GM06990 (cell line): Measurements from ENCODE around the gene CFAP91.

ENCODE experiments used
- DNase-seq: peaks from one replicate; pipeline ENCODE4 v3.0.0-alpha.2; 2011; ENCODE audit not compliant: insufficient read length; ENCODE audit errors: extremely low read depth
- H3K27me3 ChIP-seq: replicated peaks from 2 replicates; pipeline ENCODE4 v1.6.0; 2011; ENCODE audit warnings: low read length; ENCODE audit not compliant: control insufficient read depth, insufficient read depth
- H3K36me3 ChIP-seq: 2 replicates; pipeline ENCODE4 v1.5.1; 2011; ENCODE audit warnings: low read length; ENCODE audit not compliant: control insufficient read depth, insufficient read depth
- H3K4me3 ChIP-seq: replicated peaks from 2 replicates; pipeline ENCODE4 v1.5.1; 2011; ENCODE audit warnings: low read depth, mild to moderate bottlenecking, control low read depth, low read length
- CTCF ChIP-seq: IDR thresholded peaks from 2 replicates; pipeline ENCODE4 v1.5.1; 2011; ENCODE audit warnings: low read length, control low read depth, mild to moderate bottlenecking, inconsistent platforms; ENCODE audit not compliant: insufficient read depth, poor library complexity, severe bottlenecking

CFAP91 gene

GRCh38 chr3:119681279-119681678, 21.5 kb upstream of the CFAP91 start:
- no peaks in the 10 kb centered on the region for H3K27me3 ChIP-seq
- H3K36me3 ChIP-seq: no peaks in the 10 kb centered on the region
- TF ChIP-seq CTCF: peak; percentile 61
- DNase-seq: no peak
- H3K4me3 ChIP-seq: no peak overlapping the region

GRCh38 chr3:119683421-119683820, 19.4 kb upstream of the CFAP91 start:
- Histone ChIP-seq H3K4me3 (no peak overlapping the region), H3K36me3 (no peaks in the 10 kb centered on the region), H3K27me3 (no peaks in the 10 kb centered on the region)
- no peak for DNase-seq
- no peak for TF ChIP-seq CTCF

- DNase-seq: no peak
- H3K27me3 ChIP-seq: no peaks in the 10 kb centered on the region
- H3K36me3 ChIP-seq: no peaks in the 10 kb centered on the region
- TF ChIP-seq CTCF: peak; percentile 31
- H3K4me3 ChIP-seq: no peak overlapping the region
These were observed 12.7 kb upstream of the CFAP91 start for GRCh38 chr3:119690043-119690656.

- no peak for TF ChIP-seq CTCF
- Histone ChIP-seq H3K27me3 (no peaks in the 10 kb centered on the region), H3K36me3 (no peaks in the 10 kb centered on the region), H3K4me3 (no peak overlapping the region)
- no peak for DNase-seq
These were observed 7.3 kb upstream of the CFAP91 start for GRCh38 chr3:119695480-119695879.

GRCh38 chr3:119697394-119697793, 5.4 kb upstream of the CFAP91 start:
- TF ChIP-seq CTCF: no peak
- Histone ChIP-seq H3K36me3 (no peaks in the 10 kb centered on the region), H3K4me3 (no peak overlapping the region), H3K27me3 (no peaks in the 10 kb centered on the region)
- peak; percentile 67 for DNase-seq
